Loucy (cell line): ENCODE measurements around the gene TDRD7.

Experiments used
- CTCF ChIP-seq: fragments of 200-600 bp; sonication (generic); conservative IDR thresholded peaks from 2 replicates; pipeline ENCODE4 v1.5.1; 2014; ENCODE audit warnings: mild to moderate bottlenecking, antibody characterized with exemption, low read length
- EZH2phosphoT487 ChIP-seq: fragments of 200-600 bp; IDR thresholded peaks from 2 replicates; pipeline ENCODE4 v1.6.1; 2018; ENCODE audit warnings: antibody characterized with exemption, mild to moderate bottlenecking, moderate library complexity, borderline replicate concordance

DNA sequence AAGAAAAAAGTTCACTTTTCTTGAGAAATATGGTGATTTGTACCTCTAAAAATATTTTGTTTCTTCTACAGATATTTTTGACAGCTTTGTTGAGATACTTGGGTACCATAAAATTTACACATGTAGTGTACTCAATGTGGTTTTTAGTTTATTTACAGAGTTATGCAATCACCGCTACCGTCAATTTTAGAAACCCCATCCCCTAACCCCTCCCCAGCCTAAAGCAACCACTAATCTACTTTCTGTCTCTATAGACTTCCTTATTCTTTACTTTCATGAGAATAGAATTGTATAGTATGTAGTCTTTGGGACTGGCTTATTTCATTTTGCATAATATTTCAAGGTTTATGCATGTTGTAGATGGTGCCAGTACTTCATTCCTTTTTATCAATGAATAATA is 45.0 kb upstream of the TDRD7 start:
- TF ChIP-seq EZH2phosphoT487 (no peak), CTCF (no peak)
